ENCODE measurements around the gene CCL15. TPM values are rescaled to one million over a fixed set of nuclear protein-coding genes. Genes with fewer than 3 reads are reported as not detected.
A peak's percentile ranks its signal among the peaks of the same experiment; 100 is the strongest.

Gene CCL15
- total RNA-seq, 1 donor from 2014 or later = not detected

GRCh38 chr17:35973333-35974260 lies 27.8 kb downstream of the CCL15 start:
- Histone ChIP-seq H3K4me3 (no peak overlapping the region), H3K4me1 (no peaks in the 10 kb centered on the region), H3K36me3 (no peaks in the 10 kb centered on the region), H3K9me3 (no peaks in the 10 kb centered on the region), H3K27ac (no peak overlapping the region), H3K27me3 (no peaks in the 10 kb centered on the region)
- intact Hi-C loops (cut with DNase I) = loop anchor here (10.0 kb wide), 2 partner anchors 171 to 511 kb away; partner anchors contain the start of gene ZNHIT3
- no peak for DNase-seq (ENCODE audit: extremely low spot score in 2 of 2)
- no peak for TF ChIP-seq CTCF (IDR thresholded peaks at IDR 0.05)
- TF ChIP-seq POLR2A (IDR thresholded peaks at IDR 0.05) = no peak
- TF ChIP-seq POLR2AphosphoS5 (IDR thresholded peaks at IDR 0.05; ENCODE audit: insufficient read depth in 1 of 2, low read depth in 1 of 2) = no peak

- intact Hi-C loops (cut with DNase I) = loop anchor here (10.0 kb wide), 2 partner anchors 172 to 512 kb away; partner anchors contain the start of gene ZNHIT3
- Histone ChIP-seq H3K36me3 (no peaks in the 10 kb centered on the region), H3K9me3 (no peaks in the 10 kb centered on the region), H3K27ac (no peak overlapping the region), H3K4me1 (no peaks in the 10 kb centered on the region), H3K4me3 (no peak overlapping the region), H3K27me3 (no peaks in the 10 kb centered on the region)
- TF ChIP-seq POLR2AphosphoS5 (IDR thresholded peaks at IDR 0.05; ENCODE audit: insufficient read depth in 1 of 2, low read depth in 1 of 2) (no peak), CTCF (IDR thresholded peaks at IDR 0.05) (no peak), POLR2A (IDR thresholded peaks at IDR 0.05) (no peak)
- no peak for DNase-seq (ENCODE audit: extremely low spot score in 2 of 2)
These were observed 28.4 kb downstream of the CCL15 start for GRCh38 chr17:35972945-35973332.

GRCh38 chr17:35972535-35972934 lies 28.8 kb downstream of the CCL15 start:
- no peaks in the 10 kb centered on the region for H3K4me1 ChIP-seq
- intact Hi-C loops (cut with DNase I) = loop anchor here (10.0 kb wide), 2 partner anchors 172 to 512 kb away; partner anchors contain the start of gene ZNHIT3
- no peaks in the 10 kb centered on the region for H3K27me3 ChIP-seq
- no peak for TF ChIP-seq POLR2A (IDR thresholded peaks at IDR 0.05)
- DNase-seq (ENCODE audit: extremely low spot score in 2 of 2) = no peak
- H3K36me3 ChIP-seq = no peaks in the 10 kb centered on the region
- H3K27ac ChIP-seq = no peak overlapping the region
- no peak overlapping the region for H3K4me3 ChIP-seq
- H3K9me3 ChIP-seq = no peaks in the 10 kb centered on the region

GRCh38 chr17:35972066-35972465 lies 29.3 kb downstream of the CCL15 start:
- no peaks in the 10 kb centered on the region for H3K4me1 ChIP-seq
- no peak for DNase-seq (ENCODE audit: extremely low spot score in 2 of 2)
- no peak overlapping the region for H3K4me3 ChIP-seq
- no peaks in the 10 kb centered on the region for H3K36me3 ChIP-seq
- no peak overlapping the region for H3K27ac ChIP-seq
- H3K27me3 ChIP-seq = no peaks in the 10 kb centered on the region
- no peaks in the 10 kb centered on the region for H3K9me3 ChIP-seq
- TF ChIP-seq POLR2A (IDR thresholded peaks at IDR 0.05) (no peak), CTCF (IDR thresholded peaks at IDR 0.05) (no peak), POLR2AphosphoS5 (IDR thresholded peaks at IDR 0.05; ENCODE audit: insufficient read depth in 1 of 2, low read depth in 1 of 2) (no peak)
- intact Hi-C loops (cut with DNase I) = loop anchor here (10.0 kb wide), 2 partner anchors 173 to 513 kb away; partner anchors contain the start of gene ZNHIT3

- peak in 1 of 2 donors; percentile 85 for DNase-seq (ENCODE audit: extremely low spot score in 2 of 2)
- Histone ChIP-seq H3K27me3 (no peaks in the 10 kb centered on the region), H3K4me1 (no peaks in the 10 kb centered on the region), H3K36me3 (no peaks in the 10 kb centered on the region), H3K27ac (no peak overlapping the region), H3K9me3 (no peaks in the 10 kb centered on the region), H3K4me3 (no peak overlapping the region)
- intact Hi-C loops (cut with DNase I) = loop anchor here (10.0 kb wide), 2 partner anchors 175 to 515 kb away; partner anchors contain the start of gene ZNHIT3
- TF ChIP-seq CTCF (IDR thresholded peaks at IDR 0.05) = peak; percentile 68 to 80 (median 77)
- TF ChIP-seq POLR2A (IDR thresholded peaks at IDR 0.05) = no peak
- TF ChIP-seq POLR2AphosphoS5 (IDR thresholded peaks at IDR 0.05; ENCODE audit: insufficient read depth in 1 of 2, low read depth in 1 of 2) = no peak
These were observed 31.6 kb downstream of the CCL15 start for GRCh38 chr17:35969558-35970380.

Measured in vagina (tissue), 2 donors.